Measurements from ENCODE around the gene TREX2. TPM values are rescaled to one million over a fixed set of nuclear protein-coding genes. Genes with fewer than 3 reads are reported as not detected.

The TREX2 gene
- total RNA-seq, 2 experiments from 2014 or later, result 3.7 to 6.7 TPM

DNA sequence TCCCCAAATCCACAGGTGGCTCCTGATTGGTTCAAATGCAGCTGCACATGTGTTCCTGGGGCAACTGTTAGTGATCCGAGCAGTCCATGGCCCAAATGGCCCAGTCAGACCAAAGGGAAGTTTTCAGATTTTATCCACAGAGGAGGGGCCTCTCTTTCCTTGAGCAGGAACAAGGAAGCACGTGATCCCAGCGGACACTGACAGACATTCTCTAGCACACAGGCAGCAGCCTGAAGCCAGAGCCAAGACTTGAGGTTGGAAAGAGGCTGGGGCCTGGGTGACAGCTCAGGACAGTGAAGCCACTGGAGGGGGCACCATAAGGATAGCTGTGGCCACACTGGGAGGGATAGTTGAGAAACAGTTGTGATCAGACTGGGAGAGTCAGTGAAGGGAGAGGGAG lies 38.1 kb downstream of the TREX2 start:
- no peaks in the 10 kb centered on the region for H3K79me2 ChIP-seq (ENCODE audit: insufficient read depth, low read depth, low read length)
- H2AFZ ChIP-seq (ENCODE audit: low read length), result no peak overlapping the region
- intact Hi-C loops (cut with micrococcal nuclease; ENCODE audit: unreplicated experiment), result no loop called here
- no peak for DNase-seq (ENCODE audit: low spot score)
- POLR2A ChIA-PET, result no interaction called here
- no peak overlapping the region for H3K4me2 ChIP-seq (ENCODE audit: low read length)
- CTCF ChIA-PET (ENCODE audit: unreplicated experiment), result no interaction called here
- H3K9me3 ChIP-seq (ENCODE audit: low read length), result no peaks in the 10 kb centered on the region
- no TSS peak for BruUV-seq (replicated peaks)
- H3K36me3 ChIP-seq (ENCODE audit: insufficient read depth, low read length), result no peaks in the 10 kb centered on the region
- H3K9me2 ChIP-seq (ENCODE audit: insufficient read depth, low read length), result no peaks in the 10 kb centered on the region
- TF ChIP-seq, protein P1, sequence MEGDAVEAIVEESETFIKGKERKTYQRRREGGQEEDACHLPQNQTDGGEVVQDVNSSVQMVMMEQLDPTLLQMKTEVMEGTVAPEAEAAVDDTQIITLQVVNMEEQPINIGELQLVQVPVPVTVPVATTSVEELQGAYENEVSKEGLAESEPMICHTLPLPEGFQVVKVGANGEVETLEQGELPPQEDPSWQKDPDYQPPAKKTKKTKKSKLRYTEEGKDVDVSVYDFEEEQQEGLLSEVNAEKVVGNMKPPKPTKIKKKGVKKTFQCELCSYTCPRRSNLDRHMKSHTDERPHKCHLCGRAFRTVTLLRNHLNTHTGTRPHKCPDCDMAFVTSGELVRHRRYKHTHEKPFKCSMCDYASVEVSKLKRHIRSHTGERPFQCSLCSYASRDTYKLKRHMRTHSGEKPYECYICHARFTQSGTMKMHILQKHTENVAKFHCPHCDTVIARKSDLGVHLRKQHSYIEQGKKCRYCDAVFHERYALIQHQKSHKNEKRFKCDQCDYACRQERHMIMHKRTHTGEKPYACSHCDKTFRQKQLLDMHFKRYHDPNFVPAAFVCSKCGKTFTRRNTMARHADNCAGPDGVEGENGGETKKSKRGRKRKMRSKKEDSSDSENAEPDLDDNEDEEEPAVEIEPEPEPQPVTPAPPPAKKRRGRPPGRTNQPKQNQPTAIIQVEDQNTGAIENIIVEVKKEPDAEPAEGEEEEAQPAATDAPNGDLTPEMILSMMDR (conservative IDR thresholded peaks at IDR 0.05; ENCODE audit: low read length), result no peak
- no peak for TF ChIP-seq EZH2phosphoT487 (IDR thresholded peaks at IDR 0.05; ENCODE audit: borderline replicate concordance, low read depth, low read length)
- H3K27ac ChIP-seq (ENCODE audit: low read depth, low read length, poor library complexity, severe bottlenecking), result no peak overlapping the region
- H3K4me1 ChIP-seq (ENCODE audit: insufficient read depth, low read length, poor library complexity, severe bottlenecking), result peaks cover 3% of the 10 kb centered on the region
- H3K4me3 ChIP-seq (ENCODE audit: low read depth, low read length, poor library complexity, severe bottlenecking), result no peak overlapping the region
- H4K20me1 ChIP-seq (ENCODE audit: insufficient read depth, low read length), result no peaks in the 10 kb centered on the region

DNA sequence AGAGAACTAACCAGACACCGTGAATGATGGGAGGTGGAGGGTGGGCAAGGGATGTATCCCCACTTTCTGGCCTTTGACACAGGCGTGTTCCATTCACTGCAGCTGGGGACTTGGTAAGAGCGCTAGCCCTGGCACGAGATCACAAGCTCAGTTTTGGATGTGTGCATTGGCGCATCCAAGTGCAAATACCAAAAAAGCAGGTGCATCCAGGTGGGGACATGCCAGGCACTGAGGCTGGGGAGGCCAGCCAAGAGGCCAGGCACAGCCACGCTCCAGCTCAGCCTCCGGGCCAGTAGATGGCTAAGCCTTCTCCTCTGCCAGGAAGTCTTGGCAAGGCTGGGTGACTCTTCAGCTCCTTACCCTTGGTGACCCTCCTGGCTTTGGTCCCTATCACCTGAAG lies 39.0 kb downstream of the TREX2 start:
- BruUV-seq (replicated peaks), result no TSS peak
- H2AFZ ChIP-seq (ENCODE audit: low read length), result no peak overlapping the region
- H3K9me3 ChIP-seq (ENCODE audit: low read length), result no peaks in the 10 kb centered on the region
- H3K27ac ChIP-seq (ENCODE audit: low read depth, low read length, poor library complexity, severe bottlenecking), result no peak overlapping the region
- CTCF ChIA-PET (ENCODE audit: unreplicated experiment), result interaction anchor here (0.5 kb wide), 2 partner anchors 13 to 231 kb away, joined by 3 to 4 read pairs; no protein-coding TSS in a partner anchor
- no peaks in the 10 kb centered on the region for H3K79me2 ChIP-seq (ENCODE audit: insufficient read depth, low read depth, low read length)
- peaks cover under 1% of the 10 kb centered on the region for H3K4me1 ChIP-seq (ENCODE audit: insufficient read depth, low read length, poor library complexity, severe bottlenecking)
- TF ChIP-seq, protein P1 (conservative IDR thresholded peaks at IDR 0.05; ENCODE audit: low read length), result no peak
- TF ChIP-seq EZH2phosphoT487 (IDR thresholded peaks at IDR 0.05; ENCODE audit: borderline replicate concordance, low read depth, low read length), result no peak
- POLR2A ChIA-PET, result no interaction called here
- no peaks in the 10 kb centered on the region for H4K20me1 ChIP-seq (ENCODE audit: insufficient read depth, low read length)
- H3K36me3 ChIP-seq (ENCODE audit: insufficient read depth, low read length), result no peaks in the 10 kb centered on the region
- no peak overlapping the region for H3K4me3 ChIP-seq (ENCODE audit: low read depth, low read length, poor library complexity, severe bottlenecking)
- intact Hi-C loops (cut with micrococcal nuclease; ENCODE audit: unreplicated experiment), result no loop called here
- no peak overlapping the region for H3K4me2 ChIP-seq (ENCODE audit: low read length)
- no peak for DNase-seq (ENCODE audit: low spot score)
- H3K9me2 ChIP-seq (ENCODE audit: insufficient read depth, low read length), result no peaks in the 10 kb centered on the region

DNA sequence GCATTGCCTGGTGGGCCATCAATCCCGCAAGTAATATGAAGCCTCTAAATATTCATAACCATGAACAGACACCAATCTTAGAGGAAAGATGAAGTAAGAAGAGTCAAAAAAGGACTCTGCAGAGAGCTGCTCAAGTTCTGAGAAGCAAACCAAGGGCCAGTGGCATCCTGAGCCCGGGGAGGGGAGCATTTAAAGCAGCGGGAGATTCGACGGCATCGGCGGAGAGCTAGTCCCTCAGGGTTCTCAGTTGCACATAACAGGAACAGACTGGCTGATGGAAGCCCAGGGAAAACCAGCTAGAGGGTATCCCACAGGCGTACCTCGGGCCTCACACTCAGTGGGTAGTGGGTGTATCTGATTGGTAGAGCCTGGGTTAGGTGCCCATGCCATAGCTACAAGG lies 39.8 kb downstream of the TREX2 start:
- Histone ChIP-seq H3K36me3 (ENCODE audit: insufficient read depth, low read length) (no peaks in the 10 kb centered on the region), H2AFZ (ENCODE audit: low read length) (no peak overlapping the region), H3K9me3 (ENCODE audit: low read length) (no peaks in the 10 kb centered on the region), H4K20me1 (ENCODE audit: insufficient read depth, low read length) (no peaks in the 10 kb centered on the region), H3K4me1 (ENCODE audit: insufficient read depth, low read length, poor library complexity, severe bottlenecking) (no peaks in the 10 kb centered on the region), H3K4me3 (ENCODE audit: low read depth, low read length, poor library complexity, severe bottlenecking) (no peak overlapping the region), H3K27ac (ENCODE audit: low read depth, low read length, poor library complexity, severe bottlenecking) (no peak overlapping the region), H3K4me2 (ENCODE audit: low read length) (no peak overlapping the region), H3K79me2 (ENCODE audit: insufficient read depth, low read depth, low read length) (no peaks in the 10 kb centered on the region), H3K9me2 (ENCODE audit: insufficient read depth, low read length) (no peaks in the 10 kb centered on the region)
- TF ChIP-seq, protein P1 (conservative IDR thresholded peaks at IDR 0.05; ENCODE audit: low read length), result no peak
- no peak for TF ChIP-seq EZH2phosphoT487 (IDR thresholded peaks at IDR 0.05; ENCODE audit: borderline replicate concordance, low read depth, low read length)
- ChIA-PET POLR2A (no interaction called here), CTCF (ENCODE audit: unreplicated experiment) (no interaction called here)
- intact Hi-C loops (cut with micrococcal nuclease; ENCODE audit: unreplicated experiment), result no loop called here
- BruUV-seq (replicated peaks), result no TSS peak
- DNase-seq (ENCODE audit: low spot score), result no peak

Measured in OCI-LY7 (cell line).